ENCODE measurements around the gene CDKN2AIPNL.

DNA sequence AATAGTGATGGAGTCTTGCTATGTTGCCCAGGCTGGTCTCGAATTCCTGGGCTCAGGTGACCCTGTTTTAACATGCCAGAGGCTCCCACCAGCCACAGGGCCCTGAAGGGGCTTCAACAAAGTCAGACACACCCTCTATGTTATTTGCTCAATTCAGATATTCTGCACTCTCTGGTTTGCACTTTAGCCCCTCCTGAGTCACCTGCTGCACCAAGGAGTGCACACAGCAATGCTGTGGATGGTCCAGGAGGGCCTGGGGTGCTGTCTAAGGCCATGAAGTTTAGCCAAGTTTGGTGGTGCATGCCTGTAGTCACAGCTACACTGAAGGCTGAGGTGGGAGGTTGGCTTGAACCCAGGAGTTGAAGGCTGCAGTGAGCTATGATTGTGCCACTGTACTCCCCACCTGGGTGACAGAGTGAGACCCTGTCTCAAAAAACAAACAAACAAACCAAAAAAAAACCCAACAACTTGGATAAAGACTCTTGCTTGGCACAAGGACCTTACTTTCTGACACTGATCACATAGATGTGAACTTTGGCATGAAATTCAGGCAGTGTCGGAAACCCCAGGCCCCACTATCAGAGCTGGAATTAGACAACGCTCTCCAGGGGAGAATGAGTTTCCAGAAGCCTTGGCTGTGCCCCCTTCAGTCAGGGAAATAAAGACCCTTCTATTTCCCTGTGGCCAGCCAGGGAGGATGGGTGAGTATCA is 39.7 kb upstream of the CDKN2AIPNL start:
- TF ChIP-seq POLR2A (IDR thresholded peaks at IDR 0.05; ENCODE audit: low read depth) = no peak
- TF ChIP-seq, protein P1, sequence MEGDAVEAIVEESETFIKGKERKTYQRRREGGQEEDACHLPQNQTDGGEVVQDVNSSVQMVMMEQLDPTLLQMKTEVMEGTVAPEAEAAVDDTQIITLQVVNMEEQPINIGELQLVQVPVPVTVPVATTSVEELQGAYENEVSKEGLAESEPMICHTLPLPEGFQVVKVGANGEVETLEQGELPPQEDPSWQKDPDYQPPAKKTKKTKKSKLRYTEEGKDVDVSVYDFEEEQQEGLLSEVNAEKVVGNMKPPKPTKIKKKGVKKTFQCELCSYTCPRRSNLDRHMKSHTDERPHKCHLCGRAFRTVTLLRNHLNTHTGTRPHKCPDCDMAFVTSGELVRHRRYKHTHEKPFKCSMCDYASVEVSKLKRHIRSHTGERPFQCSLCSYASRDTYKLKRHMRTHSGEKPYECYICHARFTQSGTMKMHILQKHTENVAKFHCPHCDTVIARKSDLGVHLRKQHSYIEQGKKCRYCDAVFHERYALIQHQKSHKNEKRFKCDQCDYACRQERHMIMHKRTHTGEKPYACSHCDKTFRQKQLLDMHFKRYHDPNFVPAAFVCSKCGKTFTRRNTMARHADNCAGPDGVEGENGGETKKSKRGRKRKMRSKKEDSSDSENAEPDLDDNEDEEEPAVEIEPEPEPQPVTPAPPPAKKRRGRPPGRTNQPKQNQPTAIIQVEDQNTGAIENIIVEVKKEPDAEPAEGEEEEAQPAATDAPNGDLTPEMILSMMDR (IDR thresholded peaks at IDR 0.05) = no peak
- TF ChIP-seq POLR2AphosphoS5 (IDR thresholded peaks at IDR 0.05) = no peak
- no peak for TF ChIP-seq EP300 (IDR thresholded peaks at IDR 0.05)
